HPDE6-E6E7 (cell line): Measurements from ENCODE around the gene RTN4IP1.

Source experiments
- DNase-seq: peaks from one replicate; pipeline ENCODE4 v3.0.0; 2011; ENCODE audit warnings: missing footprints; ENCODE audit errors: extremely low spot score

The RTN4IP1 gene, protein sequence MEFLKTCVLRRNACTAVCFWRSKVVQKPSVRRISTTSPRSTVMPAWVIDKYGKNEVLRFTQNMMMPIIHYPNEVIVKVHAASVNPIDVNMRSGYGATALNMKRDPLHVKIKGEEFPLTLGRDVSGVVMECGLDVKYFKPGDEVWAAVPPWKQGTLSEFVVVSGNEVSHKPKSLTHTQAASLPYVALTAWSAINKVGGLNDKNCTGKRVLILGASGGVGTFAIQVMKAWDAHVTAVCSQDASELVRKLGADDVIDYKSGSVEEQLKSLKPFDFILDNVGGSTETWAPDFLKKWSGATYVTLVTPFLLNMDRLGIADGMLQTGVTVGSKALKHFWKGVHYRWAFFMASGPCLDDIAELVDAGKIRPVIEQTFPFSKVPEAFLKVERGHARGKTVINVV

DNA sequence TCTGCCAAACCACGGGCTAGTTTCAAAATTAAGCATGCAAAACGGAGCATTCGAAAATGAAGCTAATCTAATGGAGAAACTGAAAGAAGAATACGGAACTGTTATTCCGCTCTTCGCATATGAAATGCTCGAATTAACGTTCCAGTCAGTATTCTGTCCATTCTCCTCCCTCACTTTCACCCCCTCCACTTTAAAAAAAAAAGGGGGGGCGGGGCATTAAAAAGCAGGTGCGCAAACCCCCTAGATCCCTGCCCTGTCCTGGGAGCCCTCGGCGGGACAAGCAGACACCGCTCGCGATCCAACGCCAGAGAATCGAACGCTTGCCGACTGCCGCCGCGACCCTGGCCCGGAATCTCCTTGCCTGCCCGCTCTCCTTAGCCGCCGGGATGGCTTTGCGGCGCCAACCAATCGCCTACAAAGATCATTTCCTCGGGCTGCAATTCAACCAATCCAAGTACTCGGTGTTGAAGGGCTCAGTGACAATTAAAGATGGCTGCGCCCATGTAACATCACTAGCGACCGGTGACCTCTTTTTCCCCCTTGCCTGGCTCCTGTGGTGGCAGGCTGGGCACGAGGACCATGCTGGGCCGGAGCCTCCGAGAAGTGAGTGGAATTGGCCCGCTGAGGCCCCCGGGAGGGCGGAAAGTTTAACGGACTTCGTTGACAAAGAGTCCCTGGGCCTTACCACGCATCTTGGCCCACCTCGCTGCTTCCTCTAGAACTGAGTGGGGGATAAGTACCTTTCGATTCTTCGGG lies at the start of gene RTN4IP1, which contains the start of gene QRSL1:
Gene RTN4IP1 (minus strand): TSS at position 396 of the 756 bp plus-strand sequence. CDS start 477 bp downstream, outside the sequence.
Gene QRSL1 (plus strand): TSS at position 476 of the 756 bp plus-strand sequence. CDS start 104 bp downstream, at position 580.
- DNase-seq: peak; percentile 97

DNA sequence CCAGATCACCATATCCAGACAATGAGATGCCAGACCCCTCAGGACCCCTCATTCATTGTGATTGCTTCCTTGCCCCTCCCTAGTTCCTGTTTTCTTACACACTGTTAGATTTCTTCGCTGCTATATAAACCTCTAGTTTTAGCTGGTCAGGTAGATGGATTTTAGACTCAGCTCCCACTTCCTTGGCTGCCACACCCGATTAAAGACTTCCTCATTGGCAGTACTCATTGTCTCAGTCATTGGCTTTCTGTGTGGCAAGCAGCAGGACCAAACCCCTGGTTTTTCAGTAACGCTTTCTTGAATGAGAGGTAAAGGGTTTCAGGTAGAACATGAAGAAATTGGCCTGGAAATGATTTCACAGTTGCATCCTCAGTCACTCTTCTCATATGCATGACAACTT lies 48.0 kb upstream of the RTN4IP1 start:
- no peak for DNase-seq

DNA sequence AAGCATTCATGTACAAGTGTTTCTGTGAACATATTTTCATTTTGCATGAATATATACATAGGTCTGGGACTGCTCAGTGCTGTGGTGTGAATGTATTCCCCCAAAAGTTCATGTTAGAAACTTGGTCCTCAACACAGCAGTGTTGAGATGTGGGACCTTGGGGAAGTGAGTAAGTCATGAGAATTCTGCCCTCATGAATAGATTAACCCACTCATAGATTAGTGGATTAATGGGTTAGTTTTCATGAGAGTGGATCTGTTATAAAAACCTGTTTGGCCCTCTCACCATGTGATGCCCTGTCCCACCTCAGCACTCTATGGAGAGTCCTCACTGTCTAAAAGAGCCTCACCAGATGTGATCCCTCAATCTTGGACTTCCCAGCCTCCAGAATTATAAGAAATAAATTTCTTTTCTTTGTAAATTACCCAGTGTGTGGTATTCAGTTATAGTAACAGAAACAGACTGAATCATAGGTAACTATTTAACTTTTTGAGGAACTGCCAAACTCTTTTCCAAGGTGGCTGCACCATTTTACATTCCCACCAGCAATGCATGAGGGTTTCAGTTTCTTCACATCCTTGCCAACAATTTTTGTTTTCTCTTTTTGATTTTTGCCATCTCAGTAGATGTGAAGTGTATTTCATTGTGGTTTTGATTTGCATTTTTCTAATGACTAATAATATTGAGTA lies 45.4 kb upstream of the RTN4IP1 start:
- DNase-seq: no peak

DNA sequence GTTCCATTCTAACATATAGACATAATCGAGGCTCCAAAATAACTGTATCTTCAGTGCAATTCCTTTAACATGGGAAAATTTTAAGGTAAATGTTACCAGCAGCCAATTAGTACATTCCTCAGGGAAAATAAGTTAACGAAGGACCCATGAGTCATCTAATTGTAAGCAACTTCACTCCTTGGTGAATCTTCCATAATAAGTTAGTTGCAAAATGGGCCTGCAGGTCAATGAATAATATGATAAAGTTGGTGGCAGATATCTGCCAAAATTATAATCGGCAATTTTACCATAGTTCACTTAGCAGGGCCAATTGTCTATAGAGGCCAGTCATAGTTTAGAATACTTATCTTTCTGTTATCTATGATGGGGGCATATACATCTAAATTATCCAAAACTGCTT lies 42.4 kb upstream of the RTN4IP1 start:
- no peak for DNase-seq

DNA sequence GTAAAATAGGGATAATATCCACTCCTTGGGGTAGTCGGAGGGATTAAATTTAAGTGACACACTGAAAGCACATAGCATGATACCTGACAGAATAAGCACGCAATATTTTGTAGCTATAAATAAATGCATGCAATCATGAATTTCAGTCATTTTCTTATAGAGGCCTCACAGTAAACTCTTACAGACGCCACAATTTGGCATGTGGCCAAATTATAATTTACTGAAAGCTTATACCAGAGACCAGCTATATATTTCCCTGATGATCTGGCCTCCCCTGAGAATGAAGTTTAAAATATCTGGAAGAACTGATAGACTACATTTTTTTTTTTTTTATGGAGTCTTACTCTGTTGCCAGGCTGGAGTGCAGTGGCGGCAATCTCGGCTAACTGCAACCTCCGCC lies 40.9 kb upstream of the RTN4IP1 start:
- DNase-seq: no peak

DNA sequence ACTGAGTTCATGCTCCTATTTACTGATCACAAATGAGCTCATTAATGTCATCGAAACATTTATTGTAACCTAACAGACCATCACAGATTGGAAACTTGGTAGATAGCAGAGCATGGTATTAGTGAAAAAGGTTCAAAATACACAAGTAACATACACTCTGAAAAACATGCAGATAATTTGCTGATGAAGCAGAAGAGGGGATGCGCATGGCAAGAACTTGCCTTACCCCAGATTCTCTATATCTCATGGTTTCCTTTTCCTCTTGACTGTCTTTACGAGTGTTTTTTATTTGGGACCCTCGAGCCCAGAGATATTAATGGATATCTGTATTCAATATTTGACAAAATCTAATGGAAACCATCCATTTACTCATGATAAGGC lies 37.7 kb upstream of the RTN4IP1 start:
- DNase-seq: no peak

DNA sequence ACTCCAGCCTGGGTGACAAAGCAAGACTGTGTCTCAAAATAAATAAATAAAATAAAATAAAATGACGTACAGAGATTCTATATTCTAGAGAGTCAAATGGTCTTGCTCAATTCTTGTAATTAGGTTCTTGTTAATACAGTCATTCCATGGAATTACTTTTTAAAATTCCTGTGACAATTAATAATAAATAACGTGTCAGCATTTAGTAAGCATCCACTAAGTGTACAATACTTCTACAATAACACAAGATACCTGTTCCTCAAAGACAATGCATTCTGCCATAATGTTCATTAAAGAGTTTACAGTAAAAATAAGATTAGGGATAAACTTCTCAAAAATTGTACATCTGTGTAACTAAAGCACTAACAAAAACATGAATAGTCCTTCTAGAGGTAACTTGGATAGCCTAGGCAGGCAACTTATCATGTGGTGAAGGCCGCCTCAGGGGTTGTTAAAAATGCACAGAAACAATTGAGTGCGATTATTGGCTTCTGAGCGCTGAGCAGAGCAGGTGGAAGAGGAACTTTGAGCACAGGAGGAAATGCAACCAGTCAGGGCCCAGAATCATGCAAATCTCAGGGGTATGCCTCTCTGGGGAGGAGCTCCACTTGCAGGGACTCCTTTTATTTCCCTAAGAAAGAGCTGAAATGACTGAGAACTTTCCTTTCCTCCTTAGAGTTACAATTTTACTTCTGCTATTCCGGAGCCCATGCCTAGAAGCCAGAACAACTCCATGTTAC lies 37.2 kb upstream of the RTN4IP1 start:
- no peak for DNase-seq

DNA sequence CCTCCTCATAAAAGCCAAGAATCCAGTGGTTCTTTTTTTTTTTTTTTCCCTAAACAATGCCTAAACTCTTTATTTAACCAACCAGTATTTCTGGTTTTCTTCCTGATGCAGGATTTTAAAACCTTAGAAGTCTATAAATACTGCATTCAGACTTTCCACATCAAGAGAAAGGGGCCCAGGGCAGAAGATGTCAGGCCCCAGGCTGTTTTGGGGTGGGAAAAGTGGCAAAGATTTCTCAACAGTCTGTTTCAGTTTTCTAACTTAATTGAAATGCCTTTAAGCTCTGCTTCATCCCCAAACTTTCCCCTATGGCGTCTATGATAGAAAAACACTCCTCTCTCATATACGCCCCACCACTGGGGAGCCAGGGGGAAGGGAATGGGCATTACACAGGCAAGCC lies 33.2 kb upstream of the RTN4IP1 start:
- DNase-seq: no peak

DNA sequence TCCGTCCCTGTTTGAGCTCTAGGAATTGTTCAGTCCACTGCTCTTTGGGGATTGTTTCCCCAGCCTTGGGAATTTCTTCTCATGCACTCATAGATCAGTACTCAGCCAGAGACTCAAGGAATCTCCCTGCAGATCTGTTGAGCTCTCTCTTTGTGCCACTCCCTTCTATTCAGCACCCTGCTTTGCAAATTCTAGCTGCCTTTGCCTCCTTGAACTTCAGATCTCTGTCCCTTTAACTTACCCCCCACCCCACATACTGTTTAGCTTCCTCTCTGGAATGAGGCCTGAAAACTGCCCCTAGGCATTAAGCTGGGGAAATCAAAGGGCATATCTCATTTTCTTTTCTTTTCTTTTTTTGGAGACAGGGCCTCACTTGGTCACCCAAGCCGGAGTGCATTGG lies 30.6 kb upstream of the RTN4IP1 start:
- no peak for DNase-seq

DNA sequence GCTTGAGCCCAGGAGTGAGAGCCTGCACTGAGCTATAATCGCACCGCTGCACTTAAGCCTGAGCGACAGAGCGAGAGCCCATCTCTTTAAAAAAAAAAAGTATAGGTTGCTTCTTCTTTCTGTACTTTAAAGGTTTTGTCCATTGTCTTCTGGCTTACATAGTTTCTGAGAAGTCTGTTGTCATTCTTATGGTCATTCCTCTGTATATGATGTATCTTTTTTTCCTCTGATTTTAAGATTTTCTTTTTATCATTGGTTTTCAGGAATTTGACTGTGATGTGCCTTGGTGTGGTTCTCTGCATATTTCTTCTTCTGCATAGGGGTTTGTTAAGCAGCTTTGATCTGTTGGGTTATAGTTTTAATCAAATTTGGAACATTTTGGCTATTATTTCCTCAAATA lies 29.2 kb upstream of the RTN4IP1 start:
- DNase-seq: no peak

DNA sequence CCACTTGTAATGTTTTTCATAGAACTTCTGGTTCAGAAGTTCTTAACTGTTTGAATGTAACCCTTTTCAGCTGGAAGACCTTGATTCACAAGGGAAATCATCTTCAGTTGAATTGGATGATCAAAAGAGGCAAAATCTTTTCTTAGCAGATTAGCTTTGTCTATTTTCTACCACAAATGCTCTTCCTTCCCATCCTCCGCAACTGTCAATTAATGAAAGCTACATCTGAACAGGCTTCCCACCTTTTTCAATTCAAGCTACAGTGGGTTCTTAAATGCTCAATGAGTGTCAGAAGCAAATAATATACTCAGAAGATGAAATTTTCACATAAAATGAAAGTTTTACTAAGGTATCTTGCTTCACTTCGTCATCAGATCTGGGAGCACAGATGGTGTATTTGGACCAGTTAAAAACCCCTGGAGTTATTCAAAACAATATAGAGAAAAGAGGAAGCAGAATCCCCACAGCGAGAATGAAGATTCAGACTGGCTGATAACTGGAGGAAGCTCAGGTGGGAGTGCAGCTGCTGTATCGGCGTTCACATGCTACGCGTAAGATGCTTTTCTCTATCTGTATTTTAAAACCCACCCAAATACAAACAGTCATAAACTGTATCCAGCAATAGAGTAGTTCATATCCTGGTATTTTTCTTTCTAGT lies 19.5 kb upstream of the RTN4IP1 start:
- DNase-seq: no peak

DNA sequence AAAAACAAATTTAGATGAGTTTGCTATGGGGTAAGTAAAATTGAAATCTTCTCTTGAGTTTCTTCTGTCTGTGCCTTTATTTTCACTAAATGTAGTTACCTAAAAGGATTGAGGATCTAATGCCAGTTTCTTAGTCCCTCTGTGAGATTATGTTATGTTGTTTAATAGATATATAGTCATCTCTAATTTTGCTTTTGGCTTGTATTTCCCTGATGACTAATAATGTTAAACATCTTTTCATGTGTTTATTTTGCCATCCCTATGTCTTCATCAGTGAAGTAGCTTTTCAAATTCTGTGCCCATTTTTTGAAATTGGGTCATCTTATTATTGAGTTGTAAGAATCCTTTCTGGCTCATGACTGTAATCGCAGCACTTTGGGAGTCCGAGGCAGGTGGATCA lies 13.8 kb upstream of the RTN4IP1 start:
- DNase-seq: no peak

DNA sequence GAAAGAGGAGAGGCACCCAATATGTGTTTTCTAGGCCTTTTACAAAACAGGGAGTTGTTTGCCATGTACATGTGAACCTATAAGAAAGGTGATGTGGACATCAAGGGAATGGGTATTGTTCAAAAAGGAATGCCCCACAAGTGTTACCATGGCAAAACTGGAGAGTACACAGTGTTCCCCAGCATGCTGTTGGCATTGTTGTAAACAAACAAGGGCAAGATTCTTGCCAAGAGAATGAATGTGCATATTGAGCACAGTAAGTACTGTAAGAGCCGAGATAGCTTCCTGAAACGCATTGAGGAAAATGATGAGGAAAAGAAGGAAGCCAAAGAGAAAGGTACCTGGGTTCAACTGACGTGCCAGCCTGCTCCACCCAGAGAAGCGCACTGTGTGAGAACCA lies 13.2 kb upstream of the RTN4IP1 start:
- DNase-seq: no peak

DNA sequence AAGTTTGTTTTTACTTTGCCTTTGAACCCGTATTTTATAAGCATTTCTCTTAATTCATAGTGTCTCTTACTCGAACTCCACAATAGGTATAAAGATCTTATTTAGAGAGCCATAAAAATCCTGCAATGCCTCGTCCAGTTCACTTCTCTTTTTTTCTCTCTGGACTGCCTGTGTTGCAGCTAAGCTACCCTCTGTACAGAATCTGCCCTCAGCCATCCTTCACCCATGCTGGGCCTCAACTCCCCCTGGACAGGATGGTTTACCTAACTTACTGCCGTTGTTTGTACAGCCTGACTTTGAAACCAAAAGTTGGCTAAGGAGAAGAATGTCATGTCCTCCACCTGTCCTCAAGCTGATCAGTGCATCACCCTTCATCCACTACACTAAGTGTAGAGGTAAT lies 10.5 kb upstream of the RTN4IP1 start:
- DNase-seq: no peak

DNA sequence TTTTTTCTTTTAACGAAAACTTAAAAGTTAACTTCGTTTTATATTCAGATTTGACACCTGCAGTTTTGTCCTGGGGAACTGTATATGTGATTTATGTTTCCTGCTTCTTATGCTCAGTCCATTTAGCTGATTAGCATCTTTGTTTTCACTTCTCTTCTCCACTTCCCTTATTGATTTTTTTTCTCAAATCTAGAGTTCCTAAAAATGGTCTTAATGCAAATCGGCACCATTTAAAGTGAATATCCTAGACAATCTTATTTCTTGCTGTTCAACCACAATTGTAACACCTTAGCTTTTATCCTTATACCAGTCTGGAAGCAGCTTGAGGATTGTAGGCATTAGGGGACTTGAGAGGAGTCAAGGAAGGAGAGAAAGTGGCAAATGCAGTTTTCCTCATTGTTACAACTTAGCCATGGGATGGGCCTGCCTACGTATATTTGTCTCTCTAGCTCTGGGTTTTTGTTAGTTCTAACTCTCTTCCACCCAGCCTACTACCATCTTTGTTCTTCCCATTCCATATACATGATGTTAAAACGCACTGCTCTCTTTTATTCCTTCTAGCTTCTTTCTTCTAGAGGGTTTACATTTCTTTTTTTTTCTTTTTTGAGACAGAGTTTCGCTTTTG lies 8.5 kb upstream of the RTN4IP1 start:
- DNase-seq: no peak

DNA sequence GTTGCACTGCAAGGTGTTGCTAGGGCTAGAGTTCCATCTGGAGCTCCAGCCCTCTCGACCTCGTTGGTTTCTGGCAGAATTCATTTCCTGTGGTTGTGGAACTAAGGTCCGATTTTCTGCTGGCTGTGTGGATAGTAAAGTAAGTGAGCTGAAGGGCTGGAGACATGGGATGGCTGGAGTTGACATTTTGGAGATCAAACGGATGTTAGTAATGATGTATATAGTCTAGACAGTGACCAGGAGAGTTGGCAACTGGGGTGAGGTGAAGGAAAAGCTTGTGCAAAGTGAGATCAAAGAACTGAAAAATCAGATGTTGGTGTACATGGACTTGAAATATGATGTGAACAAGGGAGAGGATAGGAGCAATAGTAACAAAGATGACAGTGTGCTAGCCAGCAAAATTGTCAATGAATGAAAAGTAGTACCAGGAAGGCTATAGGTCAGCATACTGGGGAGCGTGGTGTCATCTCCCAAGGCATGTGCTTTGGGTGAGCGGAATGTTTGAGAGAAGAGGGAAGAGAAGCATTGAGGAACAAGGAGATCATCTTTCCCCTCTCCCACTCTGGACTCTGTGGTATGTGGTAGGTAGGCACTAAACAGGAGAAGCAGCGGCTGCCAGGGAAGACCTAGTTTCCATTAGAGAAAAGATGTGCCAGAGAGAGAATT lies 7.9 kb upstream of the RTN4IP1 start:
- DNase-seq: no peak

DNA sequence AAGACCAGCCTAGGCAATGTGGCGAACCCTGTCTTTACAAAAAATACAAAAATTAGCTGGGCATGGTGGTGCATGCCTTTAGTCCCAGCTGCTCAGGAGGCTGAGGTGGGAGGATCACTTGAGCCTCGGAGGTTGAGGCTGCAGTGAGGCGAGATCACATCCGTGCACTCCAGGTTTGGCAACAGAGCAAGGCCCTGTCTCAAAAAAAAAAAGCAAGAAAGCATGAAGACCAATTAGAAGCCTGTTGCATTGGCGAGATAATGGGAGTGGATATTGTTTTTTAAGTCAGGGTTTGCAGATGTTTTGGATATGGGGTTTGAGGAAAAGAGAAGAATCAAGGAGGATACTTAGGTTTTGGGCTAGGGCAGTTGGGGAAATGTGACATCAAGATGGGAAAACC lies 5.3 kb upstream of the RTN4IP1 start:
- no peak for DNase-seq

DNA sequence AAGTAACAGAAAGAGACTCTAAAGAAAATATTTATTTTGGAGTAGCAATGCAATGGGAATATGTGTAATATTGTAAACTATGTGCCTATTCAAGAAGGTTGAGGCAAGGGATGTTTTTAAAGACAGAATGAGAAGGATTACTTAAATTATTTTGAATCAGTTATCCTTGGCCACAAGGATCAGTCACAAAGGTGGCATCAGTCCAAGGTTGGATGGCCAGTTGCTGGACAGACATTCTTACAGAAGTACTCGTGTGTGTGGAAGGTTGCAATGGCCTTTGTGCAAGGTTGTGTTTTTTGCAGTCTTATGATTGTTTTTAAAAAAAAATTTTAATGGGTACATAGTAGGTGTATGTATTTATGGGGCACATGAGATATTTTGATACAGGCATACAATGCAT lies 2.0 kb upstream of the RTN4IP1 start:
- DNase-seq: no peak

DNA sequence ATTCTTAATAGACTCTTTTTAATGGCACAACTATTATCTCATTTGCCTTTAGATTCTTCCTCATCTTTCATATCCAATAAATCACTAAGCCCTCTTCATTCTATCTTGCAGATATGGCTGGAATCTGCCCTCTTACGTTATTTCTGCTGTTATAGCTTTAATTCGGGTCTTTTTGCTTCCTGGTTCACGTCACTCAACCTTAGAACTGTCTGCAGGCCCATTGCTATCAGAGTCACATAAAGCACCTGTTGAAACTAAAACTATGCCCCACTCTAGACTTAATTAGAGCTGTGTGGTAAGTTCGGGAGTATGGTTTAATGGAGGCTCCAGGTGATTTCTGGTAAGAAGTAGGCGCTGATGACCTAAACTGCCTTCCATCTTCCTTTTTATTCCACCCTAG lies 1.1 kb upstream of the RTN4IP1 start:
- DNase-seq: no peak

DNA sequence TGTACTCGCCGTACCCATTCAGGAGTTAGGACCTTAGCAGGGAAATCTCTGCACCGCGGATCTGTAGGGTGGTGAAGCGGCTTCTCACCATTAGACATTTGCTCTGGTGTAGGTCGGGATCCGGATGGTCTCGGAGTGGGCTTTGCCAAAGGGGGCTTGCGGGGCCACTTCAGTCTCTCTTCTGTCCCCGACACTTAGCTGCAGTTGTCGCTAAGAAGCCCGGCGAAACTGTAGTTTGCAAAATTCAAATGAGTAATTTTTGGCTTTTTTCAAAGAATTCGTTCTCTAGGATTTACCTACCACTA lies 513 bp upstream of the RTN4IP1 start:
- DNase-seq: no peak
